ENCODE results near the gene DNAJC5.

- no peak for TF ChIP-seq CTCF (IDR thresholded peaks at IDR 0.05; ENCODE audit: low read length)
- no peak for TF ChIP-seq EZH2 (IDR thresholded peaks at IDR 0.05; ENCODE audit: borderline replicate concordance, low read length)
These were observed 50.2 kb downstream of the DNAJC5 start for GRCh38 chr20:63945031-63945658.
